ENCODE measurements around the gene BEGAIN. TPM values are rescaled to one million over a fixed set of nuclear protein-coding genes. Genes with fewer than 3 reads are reported as not detected.

Gene BEGAIN
- total RNA-seq, 1 experiment from 2014 or later = 7.0 TPM

GRCh38 chr14:100589071-100589759, 2.0 kb upstream of the BEGAIN start:
- ChIA-PET POLR2A (interaction anchor here (0.6 to 1.0 kb wide), 3 partner anchors 8 to 42 kb away, joined by 3 read pairs; no protein-coding TSS in a partner anchor), CTCF (interaction anchor here (0.6 to 1.5 kb wide), 2 partner anchors 56 to 204 kb away, joined by 3 read pairs; no protein-coding TSS in a partner anchor)
- TF ChIP-seq, protein P1, sequence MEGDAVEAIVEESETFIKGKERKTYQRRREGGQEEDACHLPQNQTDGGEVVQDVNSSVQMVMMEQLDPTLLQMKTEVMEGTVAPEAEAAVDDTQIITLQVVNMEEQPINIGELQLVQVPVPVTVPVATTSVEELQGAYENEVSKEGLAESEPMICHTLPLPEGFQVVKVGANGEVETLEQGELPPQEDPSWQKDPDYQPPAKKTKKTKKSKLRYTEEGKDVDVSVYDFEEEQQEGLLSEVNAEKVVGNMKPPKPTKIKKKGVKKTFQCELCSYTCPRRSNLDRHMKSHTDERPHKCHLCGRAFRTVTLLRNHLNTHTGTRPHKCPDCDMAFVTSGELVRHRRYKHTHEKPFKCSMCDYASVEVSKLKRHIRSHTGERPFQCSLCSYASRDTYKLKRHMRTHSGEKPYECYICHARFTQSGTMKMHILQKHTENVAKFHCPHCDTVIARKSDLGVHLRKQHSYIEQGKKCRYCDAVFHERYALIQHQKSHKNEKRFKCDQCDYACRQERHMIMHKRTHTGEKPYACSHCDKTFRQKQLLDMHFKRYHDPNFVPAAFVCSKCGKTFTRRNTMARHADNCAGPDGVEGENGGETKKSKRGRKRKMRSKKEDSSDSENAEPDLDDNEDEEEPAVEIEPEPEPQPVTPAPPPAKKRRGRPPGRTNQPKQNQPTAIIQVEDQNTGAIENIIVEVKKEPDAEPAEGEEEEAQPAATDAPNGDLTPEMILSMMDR (IDR thresholded peaks at IDR 0.05; ENCODE audit: unreplicated experiment) = no peak
- Mint-ChIP-seq H3K4me1 (ENCODE audit: insufficient read depth, unreplicated experiment) (no peaks in the 10 kb centered on the region), H3K27me3 (ENCODE audit: insufficient read depth, unreplicated experiment) (peaks cover 12% of the 10 kb centered on the region), H3K27ac (ENCODE audit: low read depth, unreplicated experiment) (no peak overlapping the region), H3K4me3 (ENCODE audit: unreplicated experiment) (no peak overlapping the region), H3K9me3 (ENCODE audit: unreplicated experiment) (no peaks in the 10 kb centered on the region), H3K36me3 (ENCODE audit: insufficient read depth, unreplicated experiment) (peaks cover 6% of the 10 kb centered on the region)
- no TSS peak for BruUV-seq (replicated peaks)
- no peak for DNase-seq (ENCODE audit: unreplicated experiment)
- intact Hi-C loops (cut with micrococcal nuclease) = no loop called here

GRCh38 chr14:100588671-100589070, 1.5 kb upstream of the BEGAIN start:
- DNase-seq (ENCODE audit: unreplicated experiment) = no peak
- no peak overlapping the region for H3K27ac Mint-ChIP-seq (ENCODE audit: low read depth, unreplicated experiment)
- peak overlapping the region; percentile 41 for H3K4me3 Mint-ChIP-seq (ENCODE audit: unreplicated experiment)
- peaks cover 6% of the 10 kb centered on the region for H3K36me3 Mint-ChIP-seq (ENCODE audit: insufficient read depth, unreplicated experiment)
- TF ChIP-seq, protein P1 (IDR thresholded peaks at IDR 0.05; ENCODE audit: unreplicated experiment) = no peak
- peaks cover 12% of the 10 kb centered on the region for H3K27me3 Mint-ChIP-seq (ENCODE audit: insufficient read depth, unreplicated experiment)
- ChIA-PET POLR2A (interaction anchor here (0.7 to 1.0 kb wide), 2 partner anchors 9 to 204 kb away, joined by 3 read pairs; no protein-coding TSS in a partner anchor), CTCF (interaction anchor here (0.6 to 1.5 kb wide), 2 partner anchors 57 to 204 kb away, joined by 3 read pairs; no protein-coding TSS in a partner anchor)
- no peaks in the 10 kb centered on the region for H3K9me3 Mint-ChIP-seq (ENCODE audit: unreplicated experiment)
- BruUV-seq (replicated peaks) = no TSS peak
- intact Hi-C loops (cut with micrococcal nuclease) = no loop called here
- no peaks in the 10 kb centered on the region for H3K4me1 Mint-ChIP-seq (ENCODE audit: insufficient read depth, unreplicated experiment)

GRCh38 chr14:100587763-100588411, 670 bp upstream of the BEGAIN start:
- no TSS peak for BruUV-seq (replicated peaks)
- Mint-ChIP-seq H3K9me3 (ENCODE audit: unreplicated experiment) (no peaks in the 10 kb centered on the region), H3K36me3 (ENCODE audit: insufficient read depth, unreplicated experiment) (peaks cover 6% of the 10 kb centered on the region), H3K4me1 (ENCODE audit: insufficient read depth, unreplicated experiment) (no peaks in the 10 kb centered on the region), H3K27me3 (ENCODE audit: insufficient read depth, unreplicated experiment) (peaks cover 12% of the 10 kb centered on the region), H3K4me3 (ENCODE audit: unreplicated experiment) (peak overlapping the region; percentile 65), H3K27ac (ENCODE audit: low read depth, unreplicated experiment) (no peak overlapping the region)
- TF ChIP-seq, protein P1 (IDR thresholded peaks at IDR 0.05; ENCODE audit: unreplicated experiment) = no peak
- ChIA-PET CTCF (no interaction called here), POLR2A (interaction anchor here (0.6 to 0.7 kb wide), 3 partner anchors 51 to 400 kb away, joined by 3 to 4 read pairs (median 3); no protein-coding TSS in a partner anchor)
- DNase-seq (ENCODE audit: unreplicated experiment) = peak; percentile 4
- intact Hi-C loops (cut with micrococcal nuclease) = no loop called here

DNA sequence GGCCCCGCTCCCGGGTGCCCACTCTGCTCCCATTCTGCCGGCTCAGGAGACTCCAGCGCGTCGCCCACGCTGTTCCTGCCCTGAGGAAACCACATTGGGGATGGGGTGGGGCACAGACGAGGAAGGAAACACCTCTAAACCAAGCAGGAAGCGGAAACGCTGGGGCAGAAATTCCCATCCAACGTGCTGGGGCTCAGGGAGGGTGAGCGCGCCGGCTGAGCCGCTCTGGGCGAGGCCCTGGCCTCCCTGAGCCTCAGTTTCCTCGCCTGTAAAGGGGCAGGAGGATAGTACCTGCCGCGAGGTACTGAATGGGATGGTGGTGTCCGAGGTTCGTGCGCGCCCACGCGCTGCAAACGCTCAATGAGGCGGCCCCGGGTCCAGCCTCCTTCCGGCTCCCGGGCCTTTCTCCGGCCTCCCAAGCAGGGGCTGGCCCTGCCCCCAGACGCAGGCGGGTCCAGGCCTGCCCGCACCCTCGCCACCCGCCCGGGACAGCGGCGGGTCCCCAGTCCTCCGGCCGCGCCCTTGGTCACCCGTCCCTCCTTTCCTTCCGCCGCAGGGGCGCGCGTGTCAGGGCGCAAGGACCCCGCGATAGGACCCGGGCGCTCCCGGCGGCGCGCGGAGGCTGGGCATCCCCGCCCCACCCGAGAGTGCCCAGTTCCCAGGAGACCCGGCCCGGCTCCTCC, 673 bp downstream of the BEGAIN start:
- intact Hi-C loops (cut with micrococcal nuclease) = no loop called here
- ChIA-PET POLR2A (interaction anchor here (0.5 kb wide), 1 partner anchor 1041 kb away, joined by 4 read pairs; no protein-coding TSS in a partner anchor), CTCF (no interaction called here)
- no peak overlapping the region for H3K27ac Mint-ChIP-seq (ENCODE audit: low read depth, unreplicated experiment)
- no peaks in the 10 kb centered on the region for H3K9me3 Mint-ChIP-seq (ENCODE audit: unreplicated experiment)
- TSS peak; percentile 85 for BruUV-seq (replicated peaks)
- peak; percentile 84 for DNase-seq (ENCODE audit: unreplicated experiment)
- H3K36me3 Mint-ChIP-seq (ENCODE audit: insufficient read depth, unreplicated experiment) = peaks cover 6% of the 10 kb centered on the region
- no peaks in the 10 kb centered on the region for H3K4me1 Mint-ChIP-seq (ENCODE audit: insufficient read depth, unreplicated experiment)
- H3K27me3 Mint-ChIP-seq (ENCODE audit: insufficient read depth, unreplicated experiment) = peaks cover under 1% of the 10 kb centered on the region
- H3K4me3 Mint-ChIP-seq (ENCODE audit: unreplicated experiment) = peak overlapping the region; percentile 70
- TF ChIP-seq, protein P1 (IDR thresholded peaks at IDR 0.05; ENCODE audit: unreplicated experiment) = no peak
